Lower lobe of right lung (tissue), 2 donors: Measurements from ENCODE around the gene URM1. TPM values are rescaled to one million over a fixed set of nuclear protein-coding genes. Genes with fewer than 3 reads are reported as not detected.
"Not testable (repeated sequence)": the region's sequence is repeated elsewhere in the genome, so short reads cannot be mapped to it uniquely, and the experiment has no call there.

Experiments used
- ATAC-seq, 2 donors: fragments of 200-7000 bp; cut with Tn5 transposase; one replicate each; pipeline ENCODE4 v1.9.1; 2020 to 2022; ENCODE audit warnings: mild to moderate bottlenecking in 2 of 2, moderate library complexity in 2 of 2
- DNase-seq: peaks from one replicate; pipeline ENCODE4 v3.0.0-alpha.2; 2020
- H3K27ac ChIP-seq: fragments of 200-600 bp; one replicate; pipeline ENCODE4 v1.8.0; 2022
- H3K27me3 ChIP-seq: fragments of 200-600 bp; one replicate; pipeline ENCODE4 v1.8.0; 2022; ENCODE audit warnings: low read depth
- H3K36me3 ChIP-seq: fragments of 200-600 bp; one replicate; pipeline ENCODE4 v1.8.0; 2022; ENCODE audit warnings: mild to moderate bottlenecking
- H3K4me1 ChIP-seq: fragments of 200-600 bp; one replicate; pipeline ENCODE4 v1.8.0; 2022
- H3K4me3 ChIP-seq: fragments of 200-600 bp; one replicate; pipeline ENCODE4 v1.8.0; 2022; ENCODE audit warnings: mild to moderate bottlenecking
- H3K9me3 ChIP-seq: fragments of 200-600 bp; one replicate; pipeline ENCODE4 v1.8.0; 2022
- intact Hi-C: fragments of 100-400 bp; cut with DNase I; formaldehyde crosslinking; loops from one replicate; pipeline ENCODE4 v1.11.0; 2022
- total RNA-seq: library from RNA; stranded (reverse); fragmentation: NEBNext Ultra II Directional; extraction: Animal tissue kit (Norgen Biotek cat#: 25700); gene quantifications from one replicate; pipeline ENCODE4 v1.2.1, GENCODE V29; 2021
- TF ChIP-seq, protein P1 (sequence below): fragments of 200-600 bp; IDR thresholded peaks from one replicate; pipeline ENCODE4 v1.8.0; 2022; ENCODE audit warnings: antibody characterized with exemption, mild to moderate bottlenecking
- donor health status: DM: no; HTN: yes; CAD: no; lungs with severe emphysema.

The URM1 gene
- total RNA-seq, 1 donor from 2014 or later: 49.0 TPM

GRCh38 chr9:128324401-128324800, 46.8 kb upstream of the URM1 start:
- ATAC-seq (no peak), DNase-seq (no peak)
- TF ChIP-seq, protein P1, sequence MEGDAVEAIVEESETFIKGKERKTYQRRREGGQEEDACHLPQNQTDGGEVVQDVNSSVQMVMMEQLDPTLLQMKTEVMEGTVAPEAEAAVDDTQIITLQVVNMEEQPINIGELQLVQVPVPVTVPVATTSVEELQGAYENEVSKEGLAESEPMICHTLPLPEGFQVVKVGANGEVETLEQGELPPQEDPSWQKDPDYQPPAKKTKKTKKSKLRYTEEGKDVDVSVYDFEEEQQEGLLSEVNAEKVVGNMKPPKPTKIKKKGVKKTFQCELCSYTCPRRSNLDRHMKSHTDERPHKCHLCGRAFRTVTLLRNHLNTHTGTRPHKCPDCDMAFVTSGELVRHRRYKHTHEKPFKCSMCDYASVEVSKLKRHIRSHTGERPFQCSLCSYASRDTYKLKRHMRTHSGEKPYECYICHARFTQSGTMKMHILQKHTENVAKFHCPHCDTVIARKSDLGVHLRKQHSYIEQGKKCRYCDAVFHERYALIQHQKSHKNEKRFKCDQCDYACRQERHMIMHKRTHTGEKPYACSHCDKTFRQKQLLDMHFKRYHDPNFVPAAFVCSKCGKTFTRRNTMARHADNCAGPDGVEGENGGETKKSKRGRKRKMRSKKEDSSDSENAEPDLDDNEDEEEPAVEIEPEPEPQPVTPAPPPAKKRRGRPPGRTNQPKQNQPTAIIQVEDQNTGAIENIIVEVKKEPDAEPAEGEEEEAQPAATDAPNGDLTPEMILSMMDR: no peak
- H3K27ac ChIP-seq: no peak overlapping the region
- no peak overlapping the region for H3K4me3 ChIP-seq
- intact Hi-C loops: no loop called here
- H3K4me1 ChIP-seq: peaks cover 23% of the 10 kb centered on the region
- H3K27me3 ChIP-seq: no peaks in the 10 kb centered on the region
- peaks cover 52% of the 10 kb centered on the region for H3K36me3 ChIP-seq
- H3K9me3 ChIP-seq: no peaks in the 10 kb centered on the region

- ATAC-seq (no peak), DNase-seq (no peak)
- no peaks in the 10 kb centered on the region for H3K27me3 ChIP-seq
- TF ChIP-seq, protein P1: no peak
- H3K4me3 ChIP-seq: no peak overlapping the region
- H3K27ac ChIP-seq: no peak overlapping the region
- intact Hi-C loops: no loop called here
- no peaks in the 10 kb centered on the region for H3K9me3 ChIP-seq
- H3K36me3 ChIP-seq: peaks cover 47% of the 10 kb centered on the region
- H3K4me1 ChIP-seq: peaks cover 23% of the 10 kb centered on the region
Measured at GRCh38 chr9:128325629-128326028, 45.5 kb upstream of the URM1 start.

GRCh38 chr9:128333451-128333869, 37.7 kb upstream of the URM1 start:
- intact Hi-C loops: no loop called here
- DNase-seq: no peak

DNA sequence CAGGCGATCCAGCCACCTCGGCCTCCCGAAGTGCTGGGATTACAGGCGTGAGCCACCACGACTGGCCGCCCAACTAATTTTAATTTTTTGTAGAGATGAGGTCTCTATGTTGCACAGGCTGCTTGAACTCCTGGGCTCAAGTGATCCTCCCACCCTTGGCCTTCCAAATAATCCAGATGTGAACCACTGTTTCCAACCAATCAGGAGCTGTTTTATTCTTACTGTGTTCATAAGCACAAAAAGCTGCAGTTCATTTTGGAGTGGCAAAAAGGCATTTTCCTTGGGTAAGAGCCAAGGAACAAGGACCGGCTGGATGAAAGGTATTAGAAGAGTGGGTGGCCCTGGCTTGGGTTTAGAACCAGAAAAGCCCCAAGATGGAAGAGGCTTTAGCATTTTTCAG, 36.0 kb upstream of the URM1 start:
- Histone ChIP-seq H3K27ac (no peak overlapping the region), H3K4me3 (no peak overlapping the region), H3K9me3 (no peaks in the 10 kb centered on the region), H3K4me1 (peaks cover 6% of the 10 kb centered on the region), H3K27me3 (no peaks in the 10 kb centered on the region), H3K36me3 (peaks cover 37% of the 10 kb centered on the region)
- DNase-seq: no peak
- no peak for ATAC-seq
- TF ChIP-seq, protein P1: no peak
- intact Hi-C loops: no loop called here

More at GRCh38 chr9:128333451-128333869, 37.7 kb upstream of the URM1 start:
- H3K4me1 ChIP-seq: no peaks in the 10 kb centered on the region
- ATAC-seq: no peak
- TF ChIP-seq, protein P1: no peak
- H3K9me3 ChIP-seq: no peaks in the 10 kb centered on the region
- peaks cover 42% of the 10 kb centered on the region for H3K36me3 ChIP-seq
- no peak overlapping the region for H3K27ac ChIP-seq
- no peak overlapping the region for H3K4me3 ChIP-seq
- no peaks in the 10 kb centered on the region for H3K27me3 ChIP-seq

GRCh38 chr9:128335914-128336313, 35.3 kb upstream of the URM1 start:
- Histone ChIP-seq H3K9me3 (no peaks in the 10 kb centered on the region), H3K27me3 (no peaks in the 10 kb centered on the region), H3K27ac (no peak overlapping the region), H3K4me1 (peaks cover 7% of the 10 kb centered on the region), H3K36me3 (peaks cover 37% of the 10 kb centered on the region), H3K4me3 (no peak overlapping the region)
- DNase-seq (no peak), ATAC-seq (no peak)
- TF ChIP-seq, protein P1: no peak
- intact Hi-C loops: no loop called here

DNA sequence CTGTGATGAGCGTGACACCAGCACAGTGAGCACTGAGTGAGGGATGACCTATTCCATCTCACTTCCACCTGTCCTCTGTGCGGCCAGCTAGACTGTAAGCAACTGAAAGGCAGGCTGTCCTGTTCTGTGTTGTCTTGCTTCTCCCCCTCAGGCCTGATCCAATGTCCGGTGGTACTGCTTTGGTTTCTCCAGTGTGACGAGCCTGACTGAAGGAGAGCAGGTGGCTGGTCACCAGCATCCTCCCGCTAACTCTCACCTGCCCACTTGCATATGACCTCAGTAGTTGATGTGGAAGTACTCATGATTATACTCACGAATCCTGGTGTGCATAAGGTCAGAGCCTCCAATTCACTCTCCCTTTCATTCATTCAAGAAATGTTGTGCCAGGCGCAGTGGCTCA, 33.2 kb upstream of the URM1 start:
- Histone ChIP-seq H3K27ac (no peak overlapping the region), H3K36me3 (peaks cover 21% of the 10 kb centered on the region), H3K4me1 (peaks cover 15% of the 10 kb centered on the region), H3K27me3 (no peaks in the 10 kb centered on the region), H3K9me3 (no peaks in the 10 kb centered on the region), H3K4me3 (no peak overlapping the region)
- DNase-seq: no peak
- TF ChIP-seq, protein P1: no peak
- no peak for ATAC-seq
- intact Hi-C loops: no loop called here

DNA sequence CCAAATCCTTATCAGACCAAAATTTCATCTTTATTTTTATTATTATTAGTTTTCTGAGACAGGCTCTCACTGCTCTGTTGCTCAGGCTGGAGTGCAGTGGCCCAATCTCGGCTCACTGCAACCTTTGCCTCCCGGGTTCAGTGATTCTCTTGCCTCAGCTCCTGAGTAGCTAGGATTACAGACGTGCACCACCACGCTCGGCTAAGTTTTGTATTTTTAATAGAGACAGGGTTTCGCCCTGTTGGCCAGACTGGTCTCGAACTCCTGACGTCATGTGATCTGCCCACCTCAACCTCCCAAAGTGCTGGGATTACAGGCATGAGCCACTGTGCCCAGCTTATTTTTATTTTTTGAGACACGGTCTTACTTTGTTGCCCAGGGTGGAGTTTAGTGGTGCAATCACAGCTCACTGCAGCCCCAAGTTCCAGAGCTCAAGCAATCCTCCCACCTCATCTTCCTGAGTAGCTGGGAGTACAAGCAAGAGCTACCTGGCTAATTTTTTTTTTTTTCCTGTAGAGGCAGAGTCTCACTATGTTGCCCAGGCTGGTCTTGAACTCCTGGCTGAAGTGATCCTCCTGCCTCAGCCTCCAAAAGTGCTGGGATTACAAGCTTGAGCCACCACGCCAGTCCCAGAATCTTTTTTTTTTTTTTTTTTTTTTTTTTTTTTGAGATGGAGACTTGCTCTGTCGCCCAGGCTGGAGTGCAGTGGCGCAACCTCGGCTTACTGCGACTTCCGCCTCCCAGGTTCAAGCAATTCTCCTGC, 32.1 kb upstream of the URM1 start:
- intact Hi-C loops, H3K27ac ChIP-seq, ATAC-seq, H3K9me3 ChIP-seq, H3K27me3 ChIP-seq, DNase-seq, H3K4me3 ChIP-seq: not testable (repeated sequence)
- peaks cover 21% of the 10 kb centered on the region for H3K36me3 ChIP-seq
- H3K4me1 ChIP-seq: peaks cover 15% of the 10 kb centered on the region
